NCI-H526 treated with DMSO at 0.1 percent for 48 hours (cell line): ENCODE data around the gene EDARADD.
"Not testable (repeated sequence)": the region's sequence is repeated elsewhere in the genome, so short reads cannot be mapped to it uniquely, and the experiment has no call there.

Source experiments
- DNase-seq: peaks from one replicate; lab custom pipeline; 2025; lab: John Stamatoyannopoulos, UW

EDARADD gene

DNA sequence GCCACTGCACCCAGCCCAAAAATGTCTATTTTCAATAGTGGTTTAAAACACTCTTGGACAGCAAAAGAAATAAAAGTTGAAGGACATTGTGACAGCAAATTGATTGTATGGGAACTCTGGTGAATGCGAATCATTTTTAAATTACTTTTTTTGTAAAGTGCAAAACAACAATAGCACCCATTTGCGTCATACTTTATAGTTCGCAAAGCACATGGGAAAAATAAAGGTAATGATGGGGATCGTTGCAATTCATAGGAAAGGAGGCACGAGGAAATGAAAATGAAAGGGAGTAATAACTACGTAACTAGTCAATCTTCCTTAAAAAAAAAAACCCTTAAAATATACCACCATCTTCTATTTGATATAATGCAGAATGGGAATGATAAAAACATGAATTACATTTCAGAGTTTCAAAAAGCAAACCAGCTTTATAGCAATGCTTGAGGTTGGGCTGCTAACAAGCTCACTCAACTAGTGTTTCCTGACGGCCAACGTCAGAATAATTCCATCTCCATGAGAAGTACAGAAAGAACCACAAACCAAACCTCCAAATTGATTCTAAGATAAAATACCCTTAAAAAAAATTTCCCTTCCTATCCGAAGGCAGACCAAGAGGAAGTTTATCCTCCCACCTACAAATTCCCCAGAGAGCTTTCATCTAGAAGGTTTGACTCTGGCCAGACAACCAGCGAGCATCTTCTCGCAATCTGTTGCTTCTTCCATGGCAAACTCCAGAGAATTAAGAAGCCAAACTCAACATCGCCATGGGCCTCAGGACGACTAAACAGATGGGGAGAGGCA is at the start of gene EDARADD:
Gene EDARADD, plus strand, starts transcription at position 606 of the 801 bp plus-strand sequence. Its CDS starts 159 bp downstream, at position 765.
- no peak for DNase-seq

DNA sequence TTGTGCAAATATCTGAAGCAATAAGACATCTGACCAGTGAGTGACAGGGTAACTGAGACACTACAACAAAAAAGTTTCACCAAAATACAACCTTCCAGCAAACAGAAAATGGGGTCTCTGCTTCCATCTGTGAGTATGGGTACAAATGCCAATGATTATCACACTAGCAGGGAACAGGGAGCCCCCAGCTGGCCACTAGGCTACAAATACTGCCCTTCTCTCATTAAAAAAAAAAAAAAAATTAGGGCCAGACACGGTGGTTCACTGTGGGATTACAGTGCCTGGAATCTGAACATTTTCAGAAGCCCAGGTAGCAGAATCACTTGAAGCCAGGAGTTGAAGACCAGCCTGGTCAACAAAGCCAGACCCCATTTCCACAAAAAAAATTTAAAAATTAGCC is 48.4 kb upstream of the EDARADD start:
- DNase-seq = no peak

DNA sequence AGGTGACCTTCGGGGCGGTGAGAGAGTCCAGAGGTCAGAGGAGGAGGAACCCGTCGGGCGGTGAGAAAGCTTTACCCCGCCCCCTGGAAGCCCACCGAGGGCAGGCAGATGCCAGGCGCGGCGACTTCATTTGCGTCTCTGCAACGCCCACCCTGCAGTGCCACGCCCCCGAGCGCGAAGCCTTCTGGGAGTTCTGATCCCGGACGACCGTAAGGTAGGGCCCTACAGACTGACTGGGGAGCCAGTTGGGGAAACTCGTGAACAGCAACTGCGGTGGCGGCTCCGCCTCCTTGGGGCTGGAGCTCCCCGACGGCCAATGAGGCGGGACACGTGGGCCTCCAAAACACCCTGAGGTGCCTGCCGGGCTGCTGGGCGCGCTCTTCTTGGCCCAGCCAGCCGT is 46.0 kb upstream of the EDARADD start:
- DNase-seq = no peak

DNA sequence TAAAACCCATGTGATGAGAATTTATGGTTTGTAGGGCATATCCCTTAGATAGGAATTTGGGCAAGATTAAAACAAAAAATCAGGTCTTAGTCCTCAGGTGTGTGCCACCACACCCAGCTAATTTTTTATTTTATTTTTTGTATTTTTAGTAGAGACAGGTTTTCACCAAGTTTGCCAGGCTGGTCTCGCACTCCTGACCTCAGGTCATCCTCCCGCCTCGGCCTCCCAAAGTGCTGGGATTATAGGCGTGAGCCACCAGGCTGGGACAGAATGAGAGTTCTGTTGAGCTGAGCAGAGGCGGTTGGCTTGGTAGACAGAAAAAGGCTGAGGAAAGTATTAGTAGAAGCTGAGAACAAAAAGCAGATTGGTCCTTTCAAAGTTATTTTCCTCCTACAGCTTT is 43.8 kb upstream of the EDARADD start:
- DNase-seq = no peak

DNA sequence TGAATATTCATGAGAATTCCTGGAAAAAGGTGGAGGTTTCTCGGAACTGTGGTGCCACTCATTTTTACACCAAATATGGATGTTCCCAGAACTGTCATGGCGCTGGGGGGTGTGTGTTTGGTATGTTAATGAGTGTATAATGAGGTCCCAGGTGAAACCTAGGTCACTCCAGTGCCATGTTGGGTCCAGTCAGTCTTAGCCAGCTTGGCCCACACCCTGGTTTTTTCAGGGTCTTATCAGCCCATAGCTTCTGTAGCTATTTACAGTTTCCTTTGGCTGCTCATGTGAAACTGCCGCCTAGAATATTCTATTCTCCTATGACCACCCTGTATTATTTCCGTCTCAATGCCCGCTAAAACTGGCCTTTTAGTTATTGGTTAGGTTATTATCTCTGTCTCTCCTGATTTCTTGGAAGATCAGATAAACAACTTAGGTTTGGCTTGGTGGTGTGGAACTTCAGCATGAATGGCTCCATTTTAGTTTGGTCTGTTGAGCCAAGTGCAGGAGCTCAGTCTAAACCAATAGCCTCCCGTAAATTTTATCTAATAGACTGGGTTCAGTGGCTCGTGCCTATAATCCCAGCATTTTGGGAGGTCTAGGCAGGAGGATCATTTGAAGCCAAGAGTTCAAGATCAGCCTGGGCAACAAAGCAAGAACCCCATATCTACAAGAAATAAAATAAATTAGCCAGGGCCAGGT is 42.1 kb upstream of the EDARADD start:
- DNase-seq = no peak

DNA sequence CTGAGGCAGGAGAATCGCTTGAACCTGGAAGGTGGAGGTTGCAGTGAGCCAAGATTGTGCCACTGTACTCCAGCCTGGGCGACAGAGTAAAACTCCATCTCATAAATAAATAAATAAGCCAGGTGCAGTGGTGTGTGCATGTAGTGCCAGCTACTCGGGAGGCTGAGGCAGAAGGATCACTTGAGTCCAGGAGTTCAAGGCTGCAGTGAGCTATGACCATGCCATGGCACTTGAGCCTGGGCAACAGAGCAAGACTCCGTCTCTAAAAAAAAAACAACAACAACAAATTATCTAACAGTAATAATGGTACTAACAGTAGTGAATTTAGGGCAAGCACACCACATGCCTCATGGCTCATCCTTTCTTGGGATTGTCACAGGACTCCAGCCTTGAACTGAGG is 41.3 kb upstream of the EDARADD start:
- not testable (repeated sequence) for DNase-seq

DNA sequence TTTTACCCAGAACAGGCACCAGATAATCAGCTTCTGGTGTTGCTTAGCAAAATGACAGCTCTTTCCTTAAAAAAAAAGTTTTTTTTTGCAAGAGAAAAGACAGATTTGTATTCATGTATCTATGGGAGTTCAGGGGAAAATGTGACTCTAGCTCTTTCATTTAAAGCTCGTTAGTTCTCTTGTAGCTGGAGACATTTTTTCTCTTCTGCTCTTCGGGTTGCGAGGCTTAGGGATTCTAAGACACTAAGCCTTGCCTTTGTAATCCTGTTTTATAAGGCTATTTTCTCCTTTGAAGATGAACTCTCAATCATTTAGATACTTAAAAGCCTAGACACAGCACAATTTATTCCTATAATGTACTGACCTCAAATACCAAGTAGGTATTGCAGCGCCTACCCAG is 40.3 kb upstream of the EDARADD start:
- no peak for DNase-seq

DNA sequence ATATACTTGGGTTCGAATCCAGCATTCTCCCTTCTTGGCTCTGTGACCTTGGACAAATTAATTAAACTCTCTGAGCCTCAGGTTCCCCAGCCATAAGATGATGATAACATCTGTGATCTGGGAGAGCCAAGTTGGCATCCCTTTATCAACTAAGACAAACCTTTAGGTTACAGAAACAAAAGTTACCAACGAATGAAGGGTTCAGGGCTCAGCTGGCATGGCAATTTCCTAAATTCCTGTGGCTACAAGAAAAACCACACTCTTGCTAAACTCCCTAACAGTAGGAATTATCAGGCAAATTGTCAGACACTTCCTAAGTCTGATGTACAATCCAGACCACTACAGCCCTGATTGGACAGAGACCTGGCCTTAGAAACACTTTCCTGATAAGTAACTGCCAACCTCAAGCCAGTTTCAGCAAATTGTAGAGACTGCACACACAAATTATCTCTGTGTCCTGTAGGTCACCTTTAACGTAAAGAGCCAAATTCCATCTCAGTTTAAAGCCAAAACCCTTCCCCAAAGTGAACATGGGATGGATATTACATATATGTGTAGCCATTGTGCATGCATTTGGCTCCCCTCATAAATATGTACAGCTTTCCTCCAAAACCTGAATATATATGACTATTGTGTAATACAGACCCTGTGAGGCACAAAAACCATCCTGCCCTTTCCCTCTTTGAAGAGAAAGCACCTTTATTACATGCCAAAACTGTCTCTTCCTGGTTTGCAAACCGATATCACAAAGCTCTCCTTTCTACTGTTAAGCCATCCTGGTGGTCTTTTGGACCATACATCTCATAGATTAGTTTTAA is 39.5 kb upstream of the EDARADD start:
- DNase-seq = no peak

DNA sequence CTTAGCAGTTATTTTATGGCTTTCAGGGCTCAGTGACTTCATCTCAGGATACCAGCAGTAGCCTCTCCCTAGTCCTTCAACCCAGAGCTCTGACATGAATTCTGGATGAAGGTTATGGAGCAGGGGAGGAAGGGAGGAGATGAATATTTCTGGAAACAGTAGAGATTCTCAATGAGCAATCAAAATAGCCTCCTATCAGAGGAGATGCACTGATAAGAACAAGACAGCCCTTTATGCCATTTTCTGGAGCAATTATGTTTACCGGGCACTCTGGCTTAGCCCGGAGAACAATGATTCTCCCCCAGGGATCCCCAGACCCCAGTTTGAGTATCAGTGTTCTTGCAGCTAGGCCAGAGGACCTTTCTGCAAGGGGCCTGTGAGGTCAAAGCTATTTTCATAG is 37.9 kb upstream of the EDARADD start:
- no peak for DNase-seq

DNA sequence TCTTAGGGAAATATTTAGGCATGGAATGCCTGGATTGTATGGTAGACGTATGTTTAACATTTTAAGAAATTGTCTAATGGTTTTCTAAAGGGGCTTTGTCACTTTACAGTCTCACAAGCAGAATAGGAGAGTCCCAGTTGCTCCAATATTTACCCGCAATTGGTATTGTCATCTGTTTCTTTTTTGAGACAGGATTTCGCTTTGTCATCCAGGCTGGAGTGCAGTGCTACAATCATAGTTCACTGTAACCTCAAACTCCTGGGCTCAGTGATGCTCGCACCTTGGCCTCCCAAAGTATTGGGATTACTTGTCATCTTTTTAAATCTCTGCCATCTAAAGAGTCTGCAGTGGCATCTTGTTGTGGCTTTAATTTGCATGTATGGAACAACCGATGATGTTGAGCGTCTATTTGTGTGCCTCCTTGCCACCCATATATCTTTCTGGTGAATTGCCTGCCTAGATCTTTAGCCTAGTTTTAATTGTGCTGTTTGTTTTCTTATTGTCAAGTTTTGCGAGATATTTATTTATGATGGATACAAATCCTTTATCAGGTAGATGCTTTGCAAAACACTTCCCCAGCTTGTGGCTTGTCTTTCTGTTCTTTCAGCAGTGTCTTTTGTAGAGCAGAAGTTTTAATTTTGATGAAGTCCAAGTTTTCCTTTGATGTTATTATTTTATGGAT is 32.0 kb upstream of the EDARADD start:
- DNase-seq = no peak

DNA sequence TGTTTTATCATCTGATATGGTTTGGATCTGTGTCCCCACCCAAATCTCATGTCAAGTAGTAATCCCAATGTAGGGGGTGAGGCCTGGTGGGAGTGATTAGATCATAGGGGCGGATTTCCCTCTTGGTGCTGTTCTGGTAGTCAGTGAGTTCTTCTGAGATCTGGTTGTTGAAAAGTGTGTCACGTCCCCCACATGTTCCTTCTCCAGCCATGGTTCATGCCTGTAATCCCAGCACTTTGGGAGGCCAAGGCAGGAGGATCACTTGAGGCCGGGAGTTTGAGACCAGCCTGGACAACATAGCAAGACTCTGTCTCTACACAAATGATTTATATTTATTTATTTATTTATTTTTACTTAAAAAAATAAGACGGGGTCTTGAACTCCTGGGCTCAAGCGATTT is 30.8 kb upstream of the EDARADD start:
- DNase-seq = no peak

DNA sequence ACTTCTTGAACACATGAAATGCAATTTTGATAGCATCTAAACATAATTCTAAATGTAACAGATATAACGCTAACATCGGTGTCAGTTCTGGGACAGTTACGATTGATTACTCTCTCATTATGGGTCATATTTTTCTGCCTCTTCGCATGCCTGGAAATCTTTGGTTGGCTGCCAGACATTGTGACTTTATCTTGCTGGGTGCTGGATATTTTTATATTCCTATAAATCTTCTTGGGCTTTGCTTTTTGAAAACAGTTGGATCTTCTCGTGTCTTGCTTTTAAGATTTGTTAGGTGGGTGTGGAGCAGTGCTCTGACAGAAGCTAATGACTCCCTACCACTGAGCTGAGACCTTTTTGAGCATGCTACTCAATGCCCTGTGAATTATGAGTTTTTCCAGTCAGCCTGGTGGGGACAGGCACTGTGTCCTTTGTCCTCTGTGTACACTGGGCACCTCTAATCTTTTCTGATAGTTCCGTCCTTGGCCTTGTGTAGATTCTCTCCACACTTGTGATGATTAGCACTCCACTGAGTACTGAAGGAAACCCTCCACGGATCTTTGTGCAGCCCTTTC is 28.0 kb upstream of the EDARADD start:
- no peak for DNase-seq

DNA sequence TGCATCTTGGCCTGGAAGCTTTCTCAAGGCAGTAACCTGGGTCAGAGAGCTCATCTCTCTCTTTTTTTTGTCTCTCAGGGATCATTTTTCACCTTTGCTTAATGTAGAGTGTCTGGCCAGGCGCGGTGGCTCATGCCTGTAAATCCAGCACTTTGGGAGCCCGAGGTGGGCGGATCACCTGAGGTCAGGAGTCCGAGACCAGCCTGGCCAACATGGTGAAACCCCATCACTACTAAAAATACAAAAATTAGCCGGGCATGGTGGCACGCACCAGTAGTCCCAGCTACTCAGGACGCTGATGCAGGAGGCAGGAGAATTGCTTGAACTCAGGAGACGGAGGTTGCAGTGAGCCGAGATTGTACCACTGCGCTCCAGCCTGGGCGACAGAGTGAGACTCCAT is 27.4 kb upstream of the EDARADD start:
- DNase-seq = not testable (repeated sequence)

DNA sequence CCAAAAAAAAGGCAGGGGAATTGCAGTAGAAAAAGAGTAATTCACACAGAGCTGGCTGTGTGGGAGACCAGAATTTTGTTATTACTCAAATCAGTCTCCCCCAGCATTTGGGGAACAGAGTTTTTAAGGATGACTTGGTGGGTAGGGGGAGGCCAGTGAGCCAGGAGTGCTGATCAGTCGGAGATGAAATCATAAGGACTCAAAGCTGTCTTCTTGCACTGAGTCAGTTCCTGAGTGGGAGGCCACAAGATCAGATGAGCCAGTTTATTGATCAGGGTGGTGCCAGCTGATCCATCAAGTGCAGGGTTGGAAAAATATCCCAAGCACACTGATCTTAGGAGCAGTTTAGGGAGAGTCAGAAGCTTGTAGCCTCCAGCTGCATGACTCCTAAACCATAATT is 23.7 kb upstream of the EDARADD start:
- DNase-seq = no peak

DNA sequence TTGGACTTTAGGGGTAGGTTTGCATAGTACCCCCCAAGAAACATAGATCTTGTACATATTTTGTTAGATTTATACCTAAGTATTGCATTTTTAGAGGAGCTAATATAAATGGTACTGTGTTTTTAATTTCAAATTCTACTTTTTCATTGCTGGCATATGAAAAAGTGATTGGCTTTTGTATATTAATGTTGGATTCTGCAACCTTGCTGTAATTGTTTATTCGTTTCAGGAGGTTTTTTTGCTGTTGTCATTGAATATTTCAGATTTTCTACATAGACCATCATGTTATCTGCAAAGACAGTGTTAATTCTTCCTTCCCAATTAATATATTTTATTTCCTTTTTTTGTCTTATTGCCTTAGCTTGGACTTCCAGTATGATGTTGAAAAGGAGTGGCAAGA is 23.0 kb upstream of the EDARADD start:
- no peak for DNase-seq

DNA sequence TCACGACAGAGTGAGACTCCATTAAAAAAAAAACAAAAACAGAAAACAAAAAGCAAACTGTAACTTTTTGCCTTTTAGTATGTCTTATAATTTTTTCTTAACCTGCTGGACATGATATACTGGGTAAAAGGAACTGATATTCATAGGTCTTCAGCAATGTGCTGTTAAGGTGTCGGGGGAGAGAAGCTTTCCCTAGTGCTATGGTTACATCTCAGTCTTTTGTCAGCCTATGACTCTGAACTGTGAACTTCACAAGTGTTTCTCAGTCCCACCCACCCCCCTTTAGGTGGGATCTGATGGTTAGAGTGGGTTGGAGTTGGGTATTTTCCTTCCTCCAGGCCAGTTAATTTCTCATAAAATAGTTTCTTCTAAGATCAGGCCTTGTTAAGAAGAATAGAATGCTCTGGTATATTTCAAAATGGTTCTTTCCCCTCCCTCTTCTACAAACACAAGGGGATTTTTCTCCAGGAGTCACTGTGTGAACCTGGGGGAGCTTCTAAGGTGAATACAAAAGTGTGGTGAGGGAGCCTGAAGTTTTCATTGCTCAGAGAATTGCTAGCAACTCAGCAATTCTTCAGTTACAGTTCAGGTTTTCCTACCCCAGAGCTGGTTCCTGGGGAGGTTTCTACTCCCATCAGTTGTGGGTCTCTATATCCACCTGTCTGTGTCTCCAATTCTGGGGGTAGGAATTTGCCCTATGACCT is 16.1 kb upstream of the EDARADD start:
- no peak for DNase-seq

DNA sequence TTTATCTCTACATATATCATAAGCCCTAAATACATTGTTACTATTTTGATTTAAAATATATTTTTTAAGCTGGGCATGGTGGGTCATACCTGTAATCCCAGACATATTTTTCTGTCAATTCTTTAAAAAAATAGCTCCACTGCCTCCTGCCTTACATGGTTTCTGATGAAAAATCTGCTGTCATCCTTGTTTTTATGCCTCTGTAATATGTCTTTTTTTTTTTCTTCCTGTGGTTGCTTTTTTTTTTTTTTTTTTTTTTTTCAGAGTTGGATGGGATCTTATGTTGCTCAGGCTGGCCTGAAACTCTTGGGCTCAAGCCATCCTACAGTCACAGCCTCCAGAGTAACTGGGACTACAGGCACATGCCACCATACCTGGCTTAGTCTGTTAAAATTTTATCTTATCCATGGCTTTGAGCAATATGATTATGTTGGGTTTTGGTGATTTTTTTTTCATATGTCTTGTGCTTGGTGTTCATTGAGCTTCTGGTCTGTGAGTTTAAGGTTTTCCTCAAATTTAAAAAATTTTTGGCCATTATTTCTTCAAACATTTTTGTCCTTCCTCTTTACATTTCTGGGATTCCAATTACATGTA is 12.4 kb upstream of the EDARADD start:
- DNase-seq = no peak

DNA sequence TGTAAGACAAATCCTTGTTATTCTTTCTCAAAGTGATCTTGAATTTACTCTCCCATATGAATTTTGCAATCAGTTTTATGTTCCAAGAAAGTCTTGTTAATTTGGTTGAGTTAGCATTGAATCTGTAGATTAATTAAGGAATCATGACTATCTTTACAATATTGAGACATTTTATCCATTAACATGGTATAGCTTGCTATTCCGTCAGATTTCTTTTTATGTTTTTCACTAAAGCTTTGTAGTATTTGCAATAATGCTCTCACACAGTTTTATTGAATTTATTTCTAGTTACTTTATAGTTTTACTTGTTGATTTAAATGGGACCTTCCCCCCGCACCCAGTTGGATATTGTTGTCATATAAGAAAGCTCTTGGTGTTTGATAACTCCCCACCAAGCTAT is 5.8 kb upstream of the EDARADD start:
- DNase-seq = no peak

DNA sequence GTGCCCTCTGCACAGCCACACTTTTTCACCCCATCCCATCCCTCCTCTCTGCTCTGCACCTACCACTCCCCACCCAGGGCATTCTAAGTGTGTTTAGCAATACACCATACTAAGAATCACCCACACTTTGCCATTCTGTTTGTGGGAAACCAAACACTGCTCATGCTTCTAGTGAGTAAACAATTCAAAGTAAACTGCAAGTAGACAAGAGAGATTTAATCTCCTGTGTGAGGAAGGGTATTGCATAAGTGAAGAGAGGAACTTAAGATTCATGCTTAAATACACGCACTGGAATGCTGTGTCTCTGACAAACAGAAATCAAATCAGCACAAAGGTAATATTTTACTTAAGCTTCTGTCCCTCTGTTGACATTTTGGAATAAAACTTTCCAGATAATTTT is 4.8 kb upstream of the EDARADD start:
- DNase-seq = no peak

DNA sequence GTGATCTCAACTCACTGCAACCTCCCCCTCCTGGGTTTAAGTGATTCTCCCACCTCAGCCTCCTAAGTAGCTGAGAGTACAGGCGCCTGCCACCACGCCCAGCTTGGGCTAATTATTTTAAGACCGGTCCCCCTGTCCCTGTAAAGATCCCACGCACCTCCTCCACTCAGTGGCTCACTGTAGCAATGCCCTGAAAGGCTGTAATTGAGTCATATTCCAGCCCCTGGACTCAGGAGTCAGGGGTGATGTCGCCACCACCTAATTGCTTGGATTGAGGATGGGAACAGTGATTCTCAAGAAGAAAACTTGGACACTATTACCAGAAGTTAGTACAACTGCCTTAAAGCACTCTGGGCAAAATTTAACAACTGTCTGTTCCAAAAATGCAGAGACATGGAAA is 3.1 kb upstream of the EDARADD start:
- no peak for DNase-seq

DNA sequence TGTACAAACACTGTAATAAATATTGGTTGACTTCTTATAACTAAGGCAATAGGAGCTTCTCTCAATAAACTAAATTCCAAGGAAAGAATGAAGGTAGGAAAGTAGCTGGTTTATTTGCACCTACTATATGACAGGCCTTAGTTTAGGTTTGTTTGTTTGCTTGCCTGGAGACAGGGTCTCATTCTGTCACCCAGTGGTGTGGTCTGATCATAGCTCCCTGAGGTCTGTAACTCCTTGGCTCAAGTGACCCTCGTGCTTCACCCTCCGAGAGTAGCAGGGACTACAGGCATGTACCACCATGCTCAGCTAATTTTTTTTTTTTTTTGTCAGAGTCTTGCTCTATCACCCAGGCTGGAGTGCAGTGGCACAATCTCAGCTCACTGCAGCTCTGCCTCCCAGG is 1.9 kb upstream of the EDARADD start:
- DNase-seq = no peak
